Karpas-422 (cell line): ENCODE data around the gene ZNF428. TPM values are rescaled to one million over a fixed set of nuclear protein-coding genes. Genes with fewer than 3 reads are reported as not detected.

ENCODE experiments used
- DNase-seq: peaks from one replicate; pipeline ENCODE4 v3.0.0-alpha.2; 2015
- H2AFZ ChIP-seq: fragments of 200-600 bp; sonication (generic); 2 replicates; pipeline ENCODE4 v1.6.1; 2014; ENCODE audit warnings: antibody characterized with exemption, low read length, mixed read lengths
- H3K27ac ChIP-seq: fragments of 200-600 bp; sonication (generic); 2 replicates; pipeline ENCODE4 v1.5.1; 2014; ENCODE audit warnings: mild to moderate bottlenecking, low read length, moderate library complexity
- H3K27me3 ChIP-seq: fragments of 200-600 bp; sonication (generic); 2 replicates; pipeline ENCODE4 v1.6.1; 2014; ENCODE audit warnings: low read length, mixed read lengths
- H3K36me3 ChIP-seq: fragments of 200-600 bp; sonication (generic); 2 replicates; pipeline ENCODE4 v1.6.1; 2014; ENCODE audit warnings: low read length, mixed read lengths; ENCODE audit not compliant: insufficient read depth
- H3K4me1 ChIP-seq: fragments of 200-600 bp; sonication (generic); 2 replicates; pipeline ENCODE4 v1.6.1; 2014; ENCODE audit warnings: mild to moderate bottlenecking, low read length, mixed read lengths
- H3K4me2 ChIP-seq: fragments of 200-600 bp; sonication (generic); 2 replicates; pipeline ENCODE4 v1.6.1; 2014; ENCODE audit warnings: low read length, low read depth, mild to moderate bottlenecking; ENCODE audit not compliant: poor library complexity, severe bottlenecking
- H3K4me3 ChIP-seq: fragments of 200-600 bp; sonication (generic); 2 replicates; pipeline ENCODE4 v1.5.1; 2014; ENCODE audit warnings: mild to moderate bottlenecking, antibody characterized with exemption, low read length, mixed read lengths
- H3K79me2 ChIP-seq: fragments of 200-600 bp; sonication (generic); 2 replicates; pipeline ENCODE4 v1.6.1; 2014; ENCODE audit warnings: mild to moderate bottlenecking, low read length, mixed read lengths
- H3K9ac ChIP-seq: fragments of 200-600 bp; sonication (generic); 2 replicates; pipeline ENCODE4 v1.6.0; 2014; ENCODE audit warnings: low read length
- H3K9me2 ChIP-seq: fragments of 200-600 bp; sonication (generic), shearing (Covaris generic); replicated peaks from 2 replicates; pipeline ENCODE4 v1.6.0; 2014; ENCODE audit warnings: mild to moderate bottlenecking, low read length, moderate library complexity; ENCODE audit not compliant: insufficient read depth
- H3K9me3 ChIP-seq: fragments of 300-700, 200-600 bp; sonication (generic); 2 replicates; pipeline ENCODE4 v1.6.1; 2014; ENCODE audit warnings: low read length, mixed read lengths
- H4K20me1 ChIP-seq: fragments of 200-600 bp; sonication (generic); 2 replicates; pipeline ENCODE4 v1.6.1; 2014; ENCODE audit warnings: mild to moderate bottlenecking, antibody characterized with exemption, low read length, low read depth; ENCODE audit not compliant: insufficient read depth
- total RNA-seq: library from RNA; depleted of rRNA; stranded (reverse); fragments of >200 nt; shearing (Covaris generic); gene quantifications from 2 replicates; pipeline ENCODE4 v1.2.3, GENCODE V29; 2014; ENCODE audit warnings: low replicate concordance

Gene ZNF428
- total RNA-seq, 1 experiment from 2014 or later, result 37.9 TPM

DNA sequence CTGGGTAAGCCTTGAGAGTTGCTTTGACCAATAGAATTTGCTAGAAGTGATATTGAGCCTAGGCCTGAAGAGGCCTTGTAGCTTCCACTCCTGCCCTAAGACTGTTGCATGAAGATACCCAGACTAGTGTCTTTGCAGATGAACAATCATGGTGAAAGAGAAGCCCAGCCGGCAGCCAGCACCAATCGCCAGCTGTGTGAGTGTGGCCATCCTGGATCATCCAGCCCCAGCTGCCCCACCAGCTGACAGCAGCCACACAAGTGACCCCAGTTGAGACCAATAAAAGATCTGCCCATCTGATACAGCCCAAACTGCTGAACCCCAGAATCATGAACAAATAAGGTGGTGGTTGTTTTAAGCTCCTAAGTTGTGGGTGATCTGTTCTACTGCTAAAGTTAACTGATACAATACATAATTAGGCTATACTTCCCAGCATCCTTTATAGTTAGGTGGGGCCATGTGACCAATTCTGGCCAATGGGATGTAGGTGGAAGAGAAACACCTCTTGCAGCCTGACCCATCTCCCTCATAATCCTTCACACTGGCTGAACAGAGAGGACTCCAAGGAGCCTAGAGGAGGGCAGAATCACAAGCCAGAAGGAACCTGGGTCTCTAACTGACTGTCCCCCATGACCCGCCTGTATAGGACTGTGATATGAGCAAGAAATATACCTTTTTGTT, 9.4 kb upstream of the ZNF428 start:
- Histone ChIP-seq H3K36me3 (no peaks in the 10 kb centered on the region), H4K20me1 (0 out of 2 replicates have a peak, but pooled peaks cover 3% of the 10 kb centered on the region)
- peak; percentile 51 for DNase-seq

DNA sequence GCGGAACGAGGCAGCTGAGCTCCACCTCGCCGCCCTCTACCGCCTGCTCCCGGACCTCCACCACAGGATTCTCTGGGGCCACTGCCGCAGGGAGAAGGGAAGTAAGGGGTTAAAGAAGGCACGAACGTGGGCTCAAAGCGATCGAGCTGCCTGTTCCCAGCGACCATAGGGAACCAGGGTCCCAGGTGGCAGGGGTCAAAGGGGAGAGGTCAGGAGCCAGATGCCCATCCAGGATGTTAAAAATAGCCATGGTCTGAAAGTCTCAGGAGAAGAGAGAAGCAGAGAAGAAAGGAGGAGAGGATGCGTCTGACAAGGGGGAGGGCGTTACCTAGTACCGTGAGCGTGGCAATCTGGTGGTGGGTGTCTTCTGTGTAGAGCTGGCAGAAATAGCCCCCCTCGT, 7.4 kb upstream of the ZNF428 start:
- DNase-seq, result no peak
- Histone ChIP-seq H2AFZ (no peak overlapping the region), H3K9me2 (no peaks in the 10 kb centered on the region), H3K27me3 (no peaks in the 10 kb centered on the region), H4K20me1 (0 out of 2 replicates have a peak, but pooled peaks cover 3% of the 10 kb centered on the region), H3K4me1 (peaks cover 6% of the 10 kb centered on the region), H3K4me2 (no peak overlapping the region), H3K9me3 (no peaks in the 10 kb centered on the region), H3K9ac (no peak overlapping the region), H3K36me3 (no peaks in the 10 kb centered on the region), H3K27ac (no peak overlapping the region), H3K79me2 (no peaks in the 10 kb centered on the region), H3K4me3 (no peak overlapping the region)

More for the DNA sequence above, 9.4 kb upstream of the ZNF428 start:
- no peaks in the 10 kb centered on the region for H3K9me2 ChIP-seq
- no peak overlapping the region for H3K4me3 ChIP-seq
- no peak overlapping the region for H3K9ac ChIP-seq
- no peak overlapping the region for H3K27ac ChIP-seq
- H3K4me2 ChIP-seq, result no peak overlapping the region
- no peaks in the 10 kb centered on the region for H3K9me3 ChIP-seq
- H3K27me3 ChIP-seq, result no peaks in the 10 kb centered on the region
- no peak overlapping the region for H2AFZ ChIP-seq
- H3K4me1 ChIP-seq, result peaks cover 6% of the 10 kb centered on the region
- H3K79me2 ChIP-seq, result no peaks in the 10 kb centered on the region

DNA sequence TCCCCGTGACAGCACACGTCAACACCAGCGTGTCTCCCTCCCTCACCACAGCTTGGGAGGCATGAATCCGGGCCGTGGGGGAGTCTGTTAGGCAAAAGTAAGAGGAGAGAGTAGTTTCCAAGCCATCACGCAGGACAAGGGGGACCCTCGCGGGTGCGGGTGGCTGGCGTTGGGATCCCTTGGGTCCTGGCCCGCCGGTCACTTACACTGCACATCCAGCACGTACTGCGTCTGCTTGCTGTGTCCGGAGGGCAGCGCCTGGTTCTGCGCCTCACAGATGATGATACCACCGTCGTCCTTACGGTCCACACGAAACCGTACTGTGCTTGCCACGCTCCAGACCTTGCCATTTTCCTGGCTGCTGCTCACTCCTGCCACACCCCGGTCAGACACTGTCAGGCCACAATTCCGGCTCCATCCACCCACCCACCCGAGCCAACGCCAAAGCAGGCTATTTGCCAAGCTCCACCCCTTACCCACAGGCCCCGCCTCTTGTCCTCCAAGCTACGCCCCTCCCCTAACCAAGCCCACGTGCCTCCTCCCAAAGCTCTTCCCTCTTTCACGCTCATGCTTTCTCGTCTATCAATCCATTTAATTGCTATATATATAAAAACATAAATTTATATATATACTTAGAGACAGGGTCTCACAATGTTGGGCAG, 6.6 kb upstream of the ZNF428 start:
- DNase-seq, result peak; percentile 51

DNA sequence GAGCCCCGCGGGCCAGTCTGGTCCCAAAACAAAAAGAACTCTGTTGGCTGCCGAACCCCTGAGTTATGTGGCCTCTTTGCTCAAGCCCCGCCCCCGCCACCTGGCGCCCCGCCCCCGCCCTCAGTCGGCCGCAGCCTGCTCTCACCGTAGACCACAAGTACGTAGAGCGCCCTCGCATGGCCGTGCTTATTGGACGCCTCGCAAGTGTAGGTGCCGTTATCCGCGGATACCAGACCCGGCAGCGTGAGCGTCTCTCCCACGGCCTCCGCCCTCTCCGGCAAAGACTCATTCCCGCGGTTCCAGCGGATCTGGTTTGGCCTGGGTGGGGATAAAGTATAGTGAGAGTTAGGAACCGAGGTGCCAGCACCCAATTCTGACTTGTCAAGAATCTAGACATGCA, 5.5 kb upstream of the ZNF428 start:
- H3K4me2 ChIP-seq, result peak overlapping the region; percentile 37
- H3K27ac ChIP-seq, result no peak overlapping the region
- 0 out of 2 replicates have a peak, but pooled peaks cover 3% of the 10 kb centered on the region for H4K20me1 ChIP-seq
- no peak overlapping the region for H3K4me3 ChIP-seq
- no peaks in the 10 kb centered on the region for H3K36me3 ChIP-seq
- H3K9ac ChIP-seq, result no peak overlapping the region
- H3K9me2 ChIP-seq, result no peaks in the 10 kb centered on the region
- H3K27me3 ChIP-seq, result no peaks in the 10 kb centered on the region
- peak; percentile 97 for DNase-seq
- no peak overlapping the region for H2AFZ ChIP-seq
- H3K79me2 ChIP-seq, result peaks cover 10% of the 10 kb centered on the region
- H3K4me1 ChIP-seq, result peaks cover 16% of the 10 kb centered on the region
- no peaks in the 10 kb centered on the region for H3K9me3 ChIP-seq

More for the DNA sequence above, 6.6 kb upstream of the ZNF428 start:
- Histone ChIP-seq H3K4me2 (no peak overlapping the region), H3K36me3 (no peaks in the 10 kb centered on the region), H3K27me3 (no peaks in the 10 kb centered on the region), H3K27ac (no peak overlapping the region), H4K20me1 (0 out of 2 replicates have a peak, but pooled peaks cover 3% of the 10 kb centered on the region), H3K9me2 (no peaks in the 10 kb centered on the region), H3K9ac (no peak overlapping the region), H2AFZ (no peak overlapping the region), H3K4me3 (no peak overlapping the region), H3K9me3 (no peaks in the 10 kb centered on the region), H3K79me2 (no peaks in the 10 kb centered on the region), H3K4me1 (peaks cover 6% of the 10 kb centered on the region)

DNA sequence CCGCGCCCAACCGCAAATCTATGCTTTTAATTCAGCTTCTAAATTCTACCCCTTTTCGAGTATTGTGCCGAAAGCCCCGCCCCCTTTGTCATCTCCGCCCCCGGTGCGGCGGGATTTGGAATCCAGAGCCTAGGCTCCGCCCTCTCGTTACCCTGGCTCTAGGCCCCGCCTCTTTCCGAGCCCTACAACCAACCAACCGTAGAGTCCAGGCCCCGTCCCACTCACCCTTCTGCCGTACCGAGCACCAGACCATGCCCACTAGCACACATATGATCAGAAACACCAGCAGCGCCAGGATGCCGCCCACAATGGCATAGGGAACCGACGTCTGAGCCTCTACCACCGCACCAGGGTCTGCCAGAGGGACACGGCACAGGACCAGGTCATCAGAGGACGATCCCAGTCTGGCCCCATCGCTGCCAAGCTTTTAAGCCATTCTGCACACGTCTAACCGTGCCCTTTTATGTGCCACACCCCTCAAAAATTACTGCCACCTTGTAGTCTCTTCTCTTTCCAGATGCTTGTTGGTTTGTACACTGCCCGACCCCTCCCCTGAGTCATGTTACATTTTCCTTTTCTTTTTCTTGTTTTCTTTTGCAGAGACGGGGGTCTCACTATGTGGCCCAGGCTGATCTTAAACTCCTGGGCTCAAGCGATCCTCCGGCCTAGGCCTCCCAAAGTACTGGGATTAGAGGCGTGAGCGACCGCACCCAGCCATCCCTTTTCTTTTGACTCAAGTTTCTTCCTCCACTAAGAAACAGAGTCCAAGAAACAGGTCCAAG, 4.7 kb upstream of the ZNF428 start:
- H2AFZ ChIP-seq, result no peak overlapping the region
- H3K36me3 ChIP-seq, result no peaks in the 10 kb centered on the region
- H3K9ac ChIP-seq, result no peak overlapping the region
- no peaks in the 10 kb centered on the region for H3K9me2 ChIP-seq
- peaks cover 20% of the 10 kb centered on the region for H3K4me1 ChIP-seq
- no peaks in the 10 kb centered on the region for H3K27me3 ChIP-seq
- H3K4me3 ChIP-seq, result no peak overlapping the region
- peak overlapping the region; percentile 37 for H3K4me2 ChIP-seq
- H3K27ac ChIP-seq, result no peak overlapping the region
- 0 out of 2 replicates have a peak, but pooled peaks cover 3% of the 10 kb centered on the region for H4K20me1 ChIP-seq
- H3K79me2 ChIP-seq, result peaks cover 12% of the 10 kb centered on the region
- H3K9me3 ChIP-seq, result no peaks in the 10 kb centered on the region
- no peak for DNase-seq

DNA sequence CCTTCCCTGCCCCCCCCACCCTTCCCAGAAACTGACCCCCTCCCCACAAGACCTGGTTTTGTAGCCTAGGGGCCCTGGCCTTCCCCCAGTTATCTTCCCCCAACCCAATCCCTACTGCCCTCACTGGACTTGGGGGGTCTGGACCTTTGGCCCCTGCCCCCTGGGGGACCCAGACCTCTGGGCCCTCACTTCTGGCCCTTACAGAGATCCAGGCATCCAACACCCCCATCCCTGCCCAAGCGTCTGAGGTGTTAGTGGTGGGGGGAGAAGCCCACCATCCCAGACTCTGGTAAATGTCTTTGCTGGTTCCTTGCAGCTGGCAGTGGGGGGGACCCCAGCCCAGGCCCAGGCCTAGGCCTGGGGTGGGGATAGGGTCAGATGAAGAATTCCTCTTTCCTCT, 3.5 kb upstream of the ZNF428 start:
- Histone ChIP-seq H3K9ac (no peak overlapping the region), H3K79me2 (peaks cover 23% of the 10 kb centered on the region), H3K4me2 (no peak overlapping the region), H3K4me1 (peaks cover 27% of the 10 kb centered on the region), H3K4me3 (no peak overlapping the region), H3K9me2 (no peaks in the 10 kb centered on the region), H2AFZ (no peak overlapping the region), H3K27ac (no peak overlapping the region), H3K9me3 (no peaks in the 10 kb centered on the region), H3K27me3 (no peaks in the 10 kb centered on the region), H3K36me3 (no peaks in the 10 kb centered on the region), H4K20me1 (0 out of 2 replicates have a peak, but pooled peaks cover 3% of the 10 kb centered on the region)
- no peak for DNase-seq

DNA sequence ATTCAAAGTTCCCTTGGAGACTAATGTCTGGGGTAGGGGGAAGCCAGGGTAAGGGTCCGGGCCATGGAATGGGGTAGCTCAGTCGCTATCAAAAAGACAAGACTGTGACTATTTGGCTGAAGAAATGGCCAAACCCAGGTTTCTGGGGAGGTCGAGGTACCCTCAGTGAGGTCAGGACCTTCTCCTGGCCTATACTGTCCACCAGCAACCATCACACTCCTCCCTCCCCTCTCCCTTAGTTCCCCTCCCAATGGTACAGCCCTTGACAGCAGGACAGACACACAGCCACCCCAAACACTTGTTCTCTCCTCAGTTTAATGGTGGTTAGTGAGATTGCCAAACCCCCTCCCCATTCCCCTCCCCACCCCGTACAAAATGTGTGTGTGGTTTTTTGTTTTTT, 2.6 kb upstream of the ZNF428 start:
- no peak overlapping the region for H3K4me2 ChIP-seq
- H4K20me1 ChIP-seq, result 0 out of 2 replicates have a peak, but pooled peaks cover 3% of the 10 kb centered on the region
- no peak for DNase-seq
- no peaks in the 10 kb centered on the region for H3K9me3 ChIP-seq
- H3K27ac ChIP-seq, result no peak overlapping the region
- H3K36me3 ChIP-seq, result no peaks in the 10 kb centered on the region
- peaks cover 31% of the 10 kb centered on the region for H3K79me2 ChIP-seq
- H2AFZ ChIP-seq, result no peak overlapping the region
- no peak overlapping the region for H3K9ac ChIP-seq
- H3K4me1 ChIP-seq, result peaks cover 27% of the 10 kb centered on the region
- no peak overlapping the region for H3K4me3 ChIP-seq
- H3K9me2 ChIP-seq, result no peaks in the 10 kb centered on the region
- H3K27me3 ChIP-seq, result no peaks in the 10 kb centered on the region
